Fibroblast of skin of back (primary cell): ENCODE data around the gene CFAP74.

ENCODE experiments used
- DNase-seq: peaks from one replicate; pipeline ENCODE4 v3.0.0-alpha.2; 2013

The CFAP74 gene

GRCh38 chr1:2018217-2019171, 14.9 kb upstream of the CFAP74 start:
- no peak for DNase-seq

- no peak for DNase-seq
These were observed 12.5 kb upstream of the CFAP74 start for GRCh38 chr1:2016123-2016522.

- no peak for DNase-seq
These were observed 11.5 kb upstream of the CFAP74 start for GRCh38 chr1:2014741-2015735.

GRCh38 chr1:2014181-2014580, 10.6 kb upstream of the CFAP74 start:
- DNase-seq: no peak

GRCh38 chr1:2009101-2010053, 5.8 kb upstream of the CFAP74 start:
- DNase-seq: no peak

- DNase-seq: no peak
These were observed 1.3 kb upstream of the CFAP74 start for GRCh38 chr1:2004856-2005255.

- DNase-seq: no peak
These were observed 1.7 kb downstream of the CFAP74 start for GRCh38 chr1:2001773-2002411.

- no peak for DNase-seq
These were observed 2.7 kb downstream of the CFAP74 start for GRCh38 chr1:2000850-2001249.

GRCh38 chr1:2000432-2000831, 3.2 kb downstream of the CFAP74 start:
- DNase-seq: no peak

GRCh38 chr1:1997576-1997975, 6.0 kb downstream of the CFAP74 start:
- no peak for DNase-seq

GRCh38 chr1:1996207-1996651, 7.4 kb downstream of the CFAP74 start:
- no peak for DNase-seq

GRCh38 chr1:1994536-1994935, 9.1 kb downstream of the CFAP74 start:
- no peak for DNase-seq

- no peak for DNase-seq
These were observed 13.4 kb downstream of the CFAP74 start for GRCh38 chr1:1990222-1990621.

GRCh38 chr1:1989789-1990188, 13.8 kb downstream of the CFAP74 start:
- no peak for DNase-seq

GRCh38 chr1:1989102-1989542, 14.5 kb downstream of the CFAP74 start:
- no peak for DNase-seq

GRCh38 chr1:1988061-1988945, 15.3 kb downstream of the CFAP74 start:
- DNase-seq: no peak

- no peak for DNase-seq
These were observed 16.5 kb downstream of the CFAP74 start for GRCh38 chr1:1987142-1987510.

- DNase-seq: no peak
These were observed 17.0 kb downstream of the CFAP74 start for GRCh38 chr1:1986451-1987141.

GRCh38 chr1:1985375-1986050, 18.1 kb downstream of the CFAP74 start:
- DNase-seq: no peak
